GM12878 (cell line): ENCODE data around the gene TRIP4. TPM values are rescaled to one million over a fixed set of nuclear protein-coding genes. Genes with fewer than 3 reads are reported as not detected.

Source experiments
- CREB1 ChIP-seq: IDR thresholded peaks from 2 replicates; pipeline ENCODE4 v1.6.1; 2012; ENCODE audit warnings: low read depth, mild to moderate bottlenecking, inconsistent platforms
- CTCF ChIP-seq, 3 experiments: IDR thresholded peaks in 2 of 3; conservative IDR thresholded peaks in 1 of 3; 2 replicates each; pipeline ENCODE4 v1.5.1; 2011; ENCODE audit warnings: low read depth in 3 of 3, low read length in 3 of 3, mild to moderate bottlenecking in 3 of 3, control low read depth in 2 of 3, moderate library complexity in 2 of 3, inconsistent platforms in 1 of 3, mixed read lengths in 1 of 3; ENCODE audit not compliant: control insufficient read depth in 2 of 3, insufficient read depth in 1 of 3; ENCODE audit errors: extremely low read depth in 1 of 3
- IRF4 ChIP-seq: IDR thresholded peaks from 2 replicates; pipeline ENCODE4 v1.6.1; 2011; ENCODE audit warnings: low read depth, low read length
- JUND ChIP-seq: IDR thresholded peaks from 2 replicates; pipeline ENCODE4 v1.6.1; 2012; ENCODE audit warnings: low read depth, mild to moderate bottlenecking, low read length, improper control_type of control experiment, moderate library complexity
- NFYA ChIP-seq: IDR thresholded peaks from 2 replicates; pipeline ENCODE4 v1.6.1; 2011; ENCODE audit warnings: low read depth, mild to moderate bottlenecking, low read length, improper control_type of control experiment, borderline replicate concordance
- NKRF ChIP-seq: fragments of 450-650 bp; conservative IDR thresholded peaks from 2 replicates; pipeline ENCODE4 v1.6.1; 2017; ENCODE audit warnings: mild to moderate bottlenecking, moderate library complexity
- PAX5 ChIP-seq: IDR thresholded peaks from 2 replicates; pipeline ENCODE4 v1.6.1; 2011; ENCODE audit warnings: low read depth, low read length, borderline replicate concordance
- RB1 ChIP-seq: fragments of 450-650 bp; formaldehyde crosslinking; IDR thresholded peaks from 2 replicates; pipeline ENCODE4 v1.6.1; 2017; ENCODE audit warnings: mild to moderate bottlenecking, borderline replicate concordance
- REST ChIP-seq: IDR thresholded peaks from 2 replicates; pipeline ENCODE4 v1.6.1; 2012; ENCODE audit warnings: mild to moderate bottlenecking, low read depth, low read length
- RFX5 ChIP-seq: IDR thresholded peaks from 2 replicates; pipeline ENCODE4 v1.6.1; 2011; ENCODE audit warnings: low read depth, low read length, improper control_type of control experiment
- TCF3 ChIP-seq: IDR thresholded peaks from 2 replicates; pipeline ENCODE4 v1.6.1; 2012; ENCODE audit warnings: low read depth, mild to moderate bottlenecking, low read length, borderline replicate concordance; ENCODE audit not compliant: insufficient read depth
- ZNF622 ChIP-seq: fragments of 450-650 bp; IDR thresholded peaks from 2 replicates; pipeline ENCODE4 v1.6.1; 2017; ENCODE audit warnings: mild to moderate bottlenecking, inconsistent platforms
- polyA plus RNA-seq, 11 experiments: library from polyadenylated mRNA; depleted of rRNA in 4 of 11; unstranded in 6 of 11; stranded (reverse) in 5 of 11; fragments of >200 nt; fragmentation: Nextera tagmentation in 4 of 11; fragmentation: Illumina TruSeq in 1 of 11; extraction: Ambion mirVana in 4 of 11; extraction: Trizol in 1 of 11; gene quantifications; 1 replicate in 1 of 11; 2 replicates in 10 of 11; pipeline versions ENCODE4 v1.2.1 to v1.2.3, GENCODE V29; 2011 to 2016; ENCODE audit warnings: inconsistent platforms in 2 of 11, missing spikeins in 2 of 11, low read depth in 1 of 11
- total RNA-seq, 4 experiments: library from RNA; depleted of rRNA in 3 of 4; stranded (reverse); fragments of >200 nt in 3 of 4; fragmentation: Illumina TruSeq in 1 of 4; extraction: Trizol in 1 of 4; gene quantifications; 2 replicates each; pipeline versions ENCODE4 v1.2.1 to v1.2.3, GENCODE V29; 2013 to 2021

The TRIP4 gene
- total and polyA plus RNA-seq, 10 of the 15 experiments (the other 5 are each of a cell fraction or from before 2014, with no cell fraction given) = 6.4 to 24.5 (median 20.0) TPM

- TF ChIP-seq REST = no peak
- peak; percentile 52; the same call in 1 of the 2 replicates for TF ChIP-seq RFX5
- TF ChIP-seq TCF3 = no peak
- TF ChIP-seq ZNF622 = no peak
- TF ChIP-seq IRF4 = no peak
- TF ChIP-seq NKRF = peak; percentile 96
- no peak for TF ChIP-seq JUND
- peak; percentile 96 for TF ChIP-seq RB1
- 0 out of 6 replicates have a peak, but pooled peaks of 1 of the 3 experiments have one; percentile 5 for TF ChIP-seq CTCF (IDR thresholded peaks at IDR 0.05 in 2 of 3, conservative IDR thresholded peaks at IDR 0.05 in 1 of 3; ENCODE audit: control insufficient read depth in 2 of 3, extremely low read depth in 1 of 3, insufficient read depth in 1 of 3, low read depth in 3 of 3, low read length in 3 of 3)
- TF ChIP-seq PAX5 = peak; percentile 40; the same call in 1 of the 2 replicates
- TF ChIP-seq NFYA = peak; percentile 83
- TF ChIP-seq CREB1 = peak; percentile 82; the same call in 1 of the 2 replicates
These were observed 6.5 kb upstream of the TRIP4 start, which contains the start of gene PCLAF (continued) for GRCh38 chr15:64381000-64381751.
